Measurements from ENCODE around the gene STARD7. TPM values are rescaled to one million over a fixed set of nuclear protein-coding genes. Genes with fewer than 3 reads are reported as not detected.
A peak's percentile ranks its signal among the peaks of the same experiment; 100 is the strongest.
"Not testable (repeated sequence)": the region's sequence is repeated elsewhere in the genome, so short reads cannot be mapped to it uniquely, and the experiment has no call there.

The STARD7 gene
- total RNA-seq, 2 experiments from 2014 or later = 126 to 128 TPM

DNA sequence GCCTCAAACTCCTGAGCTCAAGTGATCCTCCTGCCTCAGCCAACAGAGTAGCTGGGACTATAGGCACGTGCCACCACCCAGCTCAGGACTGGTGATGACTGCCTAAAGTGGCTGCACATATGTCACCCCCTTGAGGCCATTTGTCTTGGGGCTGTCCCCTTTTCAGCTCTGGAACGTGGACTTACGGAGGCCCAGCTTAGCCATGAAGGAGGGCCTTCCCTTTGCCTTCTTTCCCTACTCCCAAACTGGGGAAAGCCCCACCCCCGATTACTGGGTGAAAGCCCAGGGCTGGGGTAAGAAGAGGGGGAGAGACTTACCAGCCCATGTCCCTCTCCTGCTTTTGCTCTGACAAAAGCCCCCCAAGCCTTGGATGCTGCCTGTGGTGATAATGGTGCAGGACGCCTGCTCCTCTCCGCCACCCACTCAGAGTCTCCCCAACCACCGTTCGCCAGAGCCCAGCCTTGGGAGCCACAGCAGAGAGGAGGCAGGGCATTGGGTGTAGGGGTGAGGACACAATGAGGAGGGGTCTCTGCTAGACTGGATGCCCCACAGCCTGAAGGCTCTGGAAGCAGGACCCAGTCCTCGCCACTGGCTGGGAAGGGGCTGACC lies 60.9 kb downstream of the STARD7 start:
- H3K4me3 Mint-ChIP-seq = peak overlapping the region; percentile 57
- H3K4me1 Mint-ChIP-seq = peaks cover 79% of the 10 kb centered on the region
- ChIA-PET CTCF (interaction anchor here (0.6 to 15.6 kb wide), 6 partner anchors 10 to 614 kb away, joined by 3 to 239 read pairs (median 6); partner anchors contain the start of gene ASTL), POLR2A (no interaction called here)
- H3K9me3 Mint-ChIP-seq = no peaks in the 10 kb centered on the region
- DNase-seq = no peak
- peaks cover 14% of the 10 kb centered on the region for H3K36me3 Mint-ChIP-seq (ENCODE audit: low read depth)
- H3K27me3 Mint-ChIP-seq = no peaks in the 10 kb centered on the region
- peak overlapping the region; percentile 98 for H3K27ac Mint-ChIP-seq

DNA sequence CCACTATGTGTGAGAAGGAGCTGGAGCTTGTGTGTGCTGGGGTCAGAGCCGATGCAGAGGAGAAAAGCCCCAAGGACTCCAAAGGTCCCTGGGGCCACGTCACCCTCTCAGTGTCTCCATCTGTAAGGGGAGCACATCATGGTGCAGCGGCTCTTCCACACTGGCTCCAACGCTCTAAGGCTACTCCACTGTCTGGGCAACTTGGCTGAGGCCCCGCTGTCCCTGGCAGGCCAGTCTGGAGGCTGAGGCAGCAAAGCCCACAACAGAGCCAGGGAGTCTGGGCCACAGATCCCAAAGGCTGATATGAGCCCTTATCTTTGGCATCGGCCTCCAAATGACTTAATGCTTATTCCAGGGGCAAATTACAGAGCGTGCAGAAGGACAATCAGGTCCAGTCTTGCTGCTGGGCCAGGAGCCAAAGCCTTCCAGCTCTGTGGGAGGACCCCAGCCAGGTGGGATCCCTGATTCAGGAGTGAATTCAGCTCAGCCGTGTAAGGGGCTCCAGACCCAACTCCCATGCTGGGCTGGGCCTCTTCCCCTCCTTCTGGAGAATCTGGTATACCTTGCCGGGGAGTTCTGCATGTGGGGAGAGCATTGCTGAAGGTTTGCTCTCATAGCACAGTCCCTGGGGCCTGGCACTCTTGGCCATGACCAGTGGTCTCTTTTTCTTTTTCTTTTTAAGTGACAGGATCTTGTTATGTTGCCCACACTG lies 61.6 kb downstream of the STARD7 start:
- peak overlapping the region; percentile 98 for H3K27ac Mint-ChIP-seq
- no peaks in the 10 kb centered on the region for H3K27me3 Mint-ChIP-seq
- peak overlapping the region; percentile 74 for H3K4me3 Mint-ChIP-seq
- CTCF ChIA-PET = interaction anchor here (0.6 to 15.6 kb wide), 5 partner anchors 9 to 29 kb away, joined by 3 to 239 read pairs (median 10); partner anchors contain the start of gene ASTL
- DNase-seq = no peak
- no peaks in the 10 kb centered on the region for H3K9me3 Mint-ChIP-seq
- H3K4me1 Mint-ChIP-seq = peaks cover 80% of the 10 kb centered on the region
- H3K36me3 Mint-ChIP-seq (ENCODE audit: low read depth) = peaks cover 14% of the 10 kb centered on the region
- POLR2A ChIA-PET = no interaction called here

DNA sequence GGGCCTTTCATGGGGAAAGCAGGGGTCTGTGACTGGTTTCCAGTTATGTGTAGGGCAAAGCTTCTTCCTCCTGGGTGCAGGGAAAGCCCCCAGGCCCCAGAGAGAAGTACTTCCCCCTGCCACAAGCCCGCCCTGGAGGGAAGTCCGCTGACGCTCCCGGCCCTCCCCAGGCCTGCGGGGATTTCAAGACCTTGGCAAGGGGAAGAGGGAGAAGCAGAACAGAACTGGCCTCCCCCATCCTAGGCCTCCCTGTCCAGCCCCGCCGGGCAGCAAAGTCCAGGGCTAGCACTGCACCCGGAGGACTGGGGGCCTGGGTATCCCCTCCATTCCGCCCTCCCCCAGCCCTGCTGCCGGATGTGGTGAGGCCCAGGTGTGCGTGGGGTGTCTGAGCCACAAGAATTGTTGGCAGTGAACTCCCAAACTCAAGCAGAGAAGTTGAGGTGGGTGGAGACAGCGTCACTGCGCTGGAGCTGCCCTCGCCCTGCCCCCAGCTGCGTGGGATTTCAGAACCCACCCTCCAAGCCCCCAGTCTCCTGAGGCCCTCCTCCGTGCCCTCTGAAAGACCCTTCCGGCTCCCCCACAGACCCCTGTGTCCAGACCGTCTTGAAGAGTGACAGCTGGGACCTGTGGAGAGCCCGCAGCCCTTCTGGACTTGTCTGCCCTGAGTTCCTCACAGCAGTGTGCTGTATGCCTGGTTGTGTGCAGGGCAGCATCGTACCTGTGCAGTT lies 62.3 kb downstream of the STARD7 start:
- POLR2A ChIA-PET = no interaction called here
- Mint-ChIP-seq H3K4me1 (peaks cover 76% of the 10 kb centered on the region), H3K27me3 (no peaks in the 10 kb centered on the region), H3K36me3 (ENCODE audit: low read depth) (peaks cover 14% of the 10 kb centered on the region), H3K27ac (peak overlapping the region; percentile 98), H3K9me3 (no peaks in the 10 kb centered on the region), H3K4me3 (peak overlapping the region; percentile 74)
- CTCF ChIA-PET = interaction anchor here (0.6 to 15.6 kb wide), 5 partner anchors 9 to 30 kb away, joined by 3 to 239 read pairs (median 10); partner anchors contain the start of gene ASTL
- DNase-seq = peak; percentile 89

DNA sequence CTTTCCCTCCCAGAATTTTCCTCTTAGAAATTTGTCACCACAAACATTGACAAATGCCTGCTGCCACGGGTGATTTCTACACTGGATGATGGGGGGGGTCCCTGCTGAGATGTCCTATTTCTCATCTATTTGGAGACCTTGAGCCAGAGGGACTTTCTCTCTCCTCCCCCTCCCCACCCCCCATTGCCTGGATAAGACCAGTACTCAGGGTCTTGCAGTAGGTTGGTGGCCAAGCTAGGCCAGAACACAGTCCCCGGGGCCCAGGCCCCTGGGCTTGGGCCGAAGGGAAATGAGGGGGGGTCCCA lies 62.8 kb downstream of the STARD7 start:
- ChIA-PET POLR2A (no interaction called here), CTCF (interaction anchor here (3.7 to 15.6 kb wide), 2 partner anchors 8 to 30 kb away, joined by 25 to 239 read pairs; partner anchors contain the start of gene ASTL)
- peaks cover 14% of the 10 kb centered on the region for H3K36me3 Mint-ChIP-seq (ENCODE audit: low read depth)
- H3K27ac Mint-ChIP-seq = peak overlapping the region; percentile 98
- no peaks in the 10 kb centered on the region for H3K27me3 Mint-ChIP-seq
- H3K4me3 Mint-ChIP-seq = peak overlapping the region; percentile 74
- H3K9me3 Mint-ChIP-seq = no peaks in the 10 kb centered on the region
- peaks cover 71% of the 10 kb centered on the region for H3K4me1 Mint-ChIP-seq
- DNase-seq = no peak

DNA sequence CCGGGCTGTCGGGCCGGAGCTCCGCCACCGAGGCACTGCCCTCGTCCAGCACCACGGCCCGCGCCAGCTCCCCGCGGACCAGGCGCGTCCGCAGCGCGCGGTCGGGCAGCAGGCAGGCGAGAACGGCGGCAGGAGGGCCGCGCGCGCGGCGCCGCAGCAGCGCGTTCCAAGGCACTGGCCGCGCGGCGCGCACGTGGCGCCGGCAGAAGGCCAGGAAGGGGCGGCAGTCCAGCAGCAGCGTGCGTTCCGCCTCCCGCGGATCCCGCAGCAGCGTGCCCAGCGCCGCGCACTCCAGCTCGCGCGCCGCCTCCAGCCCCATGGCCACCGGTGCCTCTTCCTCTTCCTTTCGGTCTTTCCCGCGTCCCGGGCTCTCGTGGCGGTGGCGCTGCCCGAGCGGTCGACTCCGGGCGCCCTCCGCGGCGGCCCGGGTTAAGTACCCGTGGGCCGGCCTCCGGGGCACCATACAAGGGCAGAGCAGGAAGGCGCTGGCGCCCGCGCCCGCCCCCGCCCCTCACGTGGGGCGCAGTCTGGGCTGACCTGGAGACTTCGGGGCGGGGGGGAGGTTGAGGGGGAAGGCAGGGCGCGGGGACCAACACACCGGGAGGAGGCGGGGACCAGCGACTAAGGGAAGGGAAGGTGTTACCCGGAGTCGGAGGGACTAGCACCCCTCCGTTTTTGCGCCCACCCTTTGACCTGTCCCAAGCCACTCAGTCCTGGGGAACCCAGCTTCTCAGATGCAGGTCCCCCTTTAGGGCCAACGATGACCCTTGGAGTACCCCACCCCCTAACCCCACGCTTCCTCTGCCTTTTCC lies 63.4 kb downstream of the STARD7 start, which contains the start of gene DUSP2:
Gene DUSP2 (minus strand): TSS at position 405 of the 812 bp plus-strand sequence. CDS start 86 bp downstream, at position 319.
- DNase-seq = peak; percentile 88
- Mint-ChIP-seq H3K36me3 (ENCODE audit: low read depth) (peaks cover 14% of the 10 kb centered on the region), H3K4me3 (peak within 1 kb of the TSS; percentile 92), H3K9me3 (no peaks in the 10 kb centered on the region), H3K4me1 (peaks cover 67% of the 10 kb centered on the region), H3K27me3 (no peaks in the 10 kb centered on the region), H3K27ac (peak within 1 kb of the TSS; percentile 98)
- ChIA-PET POLR2A (interaction anchor here (1.0 kb wide), 1 partner anchor 12 kb away, joined by 3 read pairs; no protein-coding TSS in a partner anchor), CTCF (interaction anchor here (2.7 to 15.6 kb wide), 2 partner anchors 28 to 31 kb away, joined by 15 to 239 read pairs; no protein-coding TSS in a partner anchor)

DNA sequence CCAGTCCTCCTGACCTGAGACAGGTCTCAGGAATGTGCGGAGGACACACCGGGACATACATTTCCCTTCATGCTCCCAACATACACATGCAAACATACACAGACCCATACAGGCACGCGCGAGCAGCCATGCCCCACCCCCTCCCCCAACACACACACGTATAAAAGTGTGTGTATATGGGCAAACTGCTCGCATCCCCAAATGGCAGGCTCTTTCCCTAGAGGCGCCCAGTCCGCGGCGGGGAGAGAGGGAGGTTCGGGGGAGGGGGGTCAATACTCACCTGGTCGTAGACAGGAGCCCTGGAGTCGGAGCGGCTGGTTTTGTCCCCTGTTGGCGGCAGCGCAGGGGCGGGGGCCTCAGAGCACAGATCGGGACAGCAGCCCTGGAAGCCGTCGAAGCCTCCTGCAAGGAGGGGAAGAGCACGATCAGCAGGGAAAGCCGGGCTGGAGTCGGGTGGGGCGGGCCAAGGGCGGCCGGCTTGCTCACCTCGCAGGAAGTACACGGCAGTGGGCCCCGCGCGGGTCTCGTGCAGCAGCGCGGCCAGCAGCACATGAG lies 64.1 kb downstream of the STARD7 start:
- Mint-ChIP-seq H3K27ac (peak overlapping the region; percentile 96), H3K4me1 (peaks cover 63% of the 10 kb centered on the region), H3K27me3 (no peaks in the 10 kb centered on the region), H3K36me3 (ENCODE audit: low read depth) (peaks cover 14% of the 10 kb centered on the region), H3K9me3 (no peaks in the 10 kb centered on the region), H3K4me3 (peak overlapping the region; percentile 92)
- peak; percentile 38 for DNase-seq
- ChIA-PET POLR2A (interaction anchor here (1.0 to 1.6 kb wide), 2 partner anchors 13 to 30 kb away, joined by 3 to 5 read pairs; no protein-coding TSS in a partner anchor), CTCF (interaction anchor here (2.7 to 15.6 kb wide), 2 partner anchors 27 to 31 kb away, joined by 15 to 239 read pairs; no protein-coding TSS in a partner anchor)

DNA sequence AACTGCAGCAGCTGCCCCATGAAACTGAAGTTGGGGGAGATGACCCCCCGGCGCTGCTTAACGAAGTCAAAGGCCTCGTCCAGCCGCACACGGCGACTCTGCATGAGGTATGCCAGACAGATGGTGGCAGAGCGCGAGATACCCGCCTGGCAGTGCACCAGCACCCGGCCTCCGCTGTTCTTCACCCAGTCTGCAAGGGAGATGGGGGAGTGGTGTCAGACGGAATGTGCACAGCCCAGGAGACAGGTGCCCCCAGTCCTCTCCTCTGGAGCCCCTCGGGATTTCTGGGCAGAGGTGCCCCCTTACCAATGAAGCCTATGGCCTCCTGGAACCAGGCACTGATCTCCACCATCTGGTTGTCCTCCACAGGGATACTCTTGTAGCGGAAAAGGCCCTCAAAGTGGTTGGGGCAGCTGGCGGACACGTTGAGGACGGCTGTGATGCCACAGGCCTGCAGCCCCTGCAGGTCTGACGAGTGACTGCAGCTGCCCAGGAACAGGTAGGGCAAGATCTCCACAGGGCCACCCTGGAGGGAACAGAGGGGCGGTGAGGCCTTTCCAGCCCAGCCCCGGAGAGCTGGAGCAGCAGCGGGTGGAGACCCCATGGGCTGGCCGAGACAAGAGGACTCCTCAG lies 64.7 kb downstream of the STARD7 start:
- no peaks in the 10 kb centered on the region for H3K9me3 Mint-ChIP-seq
- peak; percentile 39 for DNase-seq
- H3K27ac Mint-ChIP-seq = peak overlapping the region; percentile 96
- ChIA-PET POLR2A (interaction anchor here (1.6 kb wide), 1 partner anchor 30 kb away, joined by 5 read pairs; no protein-coding TSS in a partner anchor), CTCF (interaction anchor here (2.7 to 15.6 kb wide), 2 partner anchors 26 to 32 kb away, joined by 15 to 239 read pairs; no protein-coding TSS in a partner anchor)
- H3K36me3 Mint-ChIP-seq (ENCODE audit: low read depth) = peaks cover 14% of the 10 kb centered on the region
- peak overlapping the region; percentile 92 for H3K4me3 Mint-ChIP-seq
- H3K4me1 Mint-ChIP-seq = peaks cover 60% of the 10 kb centered on the region
- H3K27me3 Mint-ChIP-seq = no peaks in the 10 kb centered on the region

DNA sequence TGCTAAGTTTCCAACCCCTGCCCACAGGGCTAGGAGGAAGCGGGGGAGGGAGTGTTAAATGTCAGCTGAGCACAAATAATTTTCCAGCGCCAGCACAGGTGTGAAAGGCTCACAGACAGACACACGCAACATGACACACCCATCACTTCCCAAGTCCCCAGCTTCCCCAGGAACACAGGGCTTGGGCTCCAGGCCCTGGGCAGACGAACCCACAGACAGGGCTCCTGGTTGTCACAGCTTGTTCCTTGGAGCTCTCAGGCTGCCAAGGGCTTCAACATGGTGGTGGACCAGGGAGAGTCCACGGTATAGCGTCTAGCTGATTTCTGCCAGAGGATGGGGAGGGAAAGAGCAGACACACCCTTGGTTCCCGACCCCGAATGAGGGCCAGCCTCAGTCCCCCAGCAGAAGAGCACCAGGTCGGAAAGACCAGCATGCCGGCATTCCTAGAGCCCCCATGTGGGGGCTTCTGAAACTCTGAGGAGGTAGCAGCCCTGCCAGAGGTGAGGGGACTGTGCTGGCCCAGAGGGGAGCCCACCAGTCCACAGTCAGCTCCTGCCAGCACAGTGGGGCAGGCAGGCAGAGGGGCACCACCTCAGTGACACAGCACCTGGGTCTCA lies 65.3 kb downstream of the STARD7 start:
- peaks cover 56% of the 10 kb centered on the region for H3K4me1 Mint-ChIP-seq
- POLR2A ChIA-PET = interaction anchor here (0.6 to 1.6 kb wide), 2 partner anchors 31 to 126 kb away, joined by 4 to 5 read pairs; no protein-coding TSS in a partner anchor
- DNase-seq = no peak

DNA sequence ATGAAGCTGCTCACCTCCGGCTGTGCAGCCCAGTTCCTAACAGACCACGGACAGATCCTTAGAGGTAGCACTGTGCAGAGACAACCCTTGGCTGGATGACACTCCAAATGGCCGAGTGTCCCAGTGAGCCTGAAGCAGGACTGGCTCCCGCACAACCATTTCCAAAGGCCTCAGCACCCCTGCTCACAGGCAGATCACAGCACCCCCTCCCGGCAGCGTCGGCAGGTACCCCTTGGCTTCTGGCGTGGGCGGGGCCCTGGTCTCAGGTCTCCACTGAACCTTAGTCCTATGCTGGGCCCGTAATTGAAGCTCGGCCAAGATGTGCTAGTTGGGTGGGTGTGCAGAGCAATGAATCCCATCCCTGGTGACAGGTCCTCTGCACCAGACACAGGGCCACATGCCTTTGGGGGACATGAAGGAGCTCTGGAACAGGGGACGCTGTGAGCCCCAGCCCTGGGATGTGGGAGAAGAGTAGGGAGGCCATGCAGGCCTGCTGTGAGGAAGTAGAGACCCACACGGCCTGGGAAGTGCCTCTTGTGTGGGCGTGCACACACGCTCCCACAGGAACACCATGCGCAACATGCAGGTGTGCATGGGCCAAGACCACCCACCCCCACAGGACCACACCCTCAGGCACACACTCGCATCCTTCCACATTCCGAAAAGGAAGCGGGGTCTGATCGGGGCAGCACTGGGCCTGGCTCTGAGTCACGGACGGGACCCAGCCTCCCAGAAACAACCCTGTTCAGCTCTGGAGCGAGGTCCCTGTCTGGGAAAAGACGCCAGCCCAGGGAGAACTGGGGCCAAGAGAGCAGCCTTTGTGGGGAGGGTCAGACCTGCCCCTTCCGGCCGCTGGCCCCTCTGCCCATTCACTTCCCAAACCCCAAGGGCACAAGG lies 66.2 kb downstream of the STARD7 start:
- Mint-ChIP-seq H3K27me3 (no peaks in the 10 kb centered on the region), H3K4me3 (peak overlapping the region; percentile 92)

More for the DNA sequence above, 65.3 kb downstream of the STARD7 start:
- peak overlapping the region; percentile 92 for H3K4me3 Mint-ChIP-seq
- H3K36me3 Mint-ChIP-seq (ENCODE audit: low read depth) = peaks cover 14% of the 10 kb centered on the region
- H3K27ac Mint-ChIP-seq = peak overlapping the region; percentile 96
- CTCF ChIA-PET = interaction anchor here (1.3 to 15.6 kb wide), 5 partner anchors 10 to 124 kb away, joined by 5 to 239 read pairs (median 6); no protein-coding TSS in a partner anchor
- H3K9me3 Mint-ChIP-seq = no peaks in the 10 kb centered on the region
- no peaks in the 10 kb centered on the region for H3K27me3 Mint-ChIP-seq

DNA sequence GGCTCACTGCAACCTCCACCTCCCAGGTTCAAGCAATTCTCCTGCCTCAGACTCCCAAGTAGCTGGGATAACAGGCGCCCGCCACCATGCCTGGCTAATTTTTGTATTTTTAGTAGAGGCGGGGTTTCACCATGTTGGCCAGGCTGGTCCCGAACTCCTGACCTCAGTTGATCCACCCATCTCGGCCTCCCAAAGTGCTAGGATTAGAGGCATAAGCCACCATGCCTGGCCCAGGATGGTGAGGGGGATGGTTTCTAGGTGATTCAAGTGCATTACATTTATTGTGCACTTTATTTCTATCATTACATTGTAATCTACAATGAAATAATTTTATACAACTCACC lies 67.0 kb downstream of the STARD7 start:
- H3K4me3 Mint-ChIP-seq, H3K27me3 Mint-ChIP-seq, H3K9me3 Mint-ChIP-seq, DNase-seq, POLR2A ChIA-PET, H3K27ac Mint-ChIP-seq: not testable (repeated sequence)
- peaks cover 14% of the 10 kb centered on the region for H3K36me3 Mint-ChIP-seq (ENCODE audit: low read depth)
- CTCF ChIA-PET = interaction anchor here (1.1 to 15.6 kb wide), 5 partner anchors 25 to 60 kb away, joined by 3 to 239 read pairs (median 3); no protein-coding TSS in a partner anchor
- H3K4me1 Mint-ChIP-seq = peaks cover 39% of the 10 kb centered on the region

More for the DNA sequence above, 66.2 kb downstream of the STARD7 start:
- CTCF ChIA-PET = interaction anchor here (1.1 to 15.6 kb wide), 8 partner anchors 9 to 124 kb away, joined by 3 to 239 read pairs (median 6); no protein-coding TSS in a partner anchor
- DNase-seq = peak; percentile 38
- Mint-ChIP-seq H3K9me3 (no peaks in the 10 kb centered on the region), H3K36me3 (ENCODE audit: low read depth) (peaks cover 14% of the 10 kb centered on the region), H3K4me1 (peaks cover 47% of the 10 kb centered on the region), H3K27ac (peak overlapping the region; percentile 72)
- POLR2A ChIA-PET = interaction anchor here (1.0 kb wide), 1 partner anchor 32 kb away, joined by 5 read pairs; no protein-coding TSS in a partner anchor
